Measurements from ENCODE around the gene ARL4D. TPM values are rescaled to one million over a fixed set of nuclear protein-coding genes. Genes with fewer than 3 reads are reported as not detected.

ARL4D gene
- total and polyA plus RNA-seq, 2 experiments from 2014 or later: 35.3 to 99.9 TPM

DNA sequence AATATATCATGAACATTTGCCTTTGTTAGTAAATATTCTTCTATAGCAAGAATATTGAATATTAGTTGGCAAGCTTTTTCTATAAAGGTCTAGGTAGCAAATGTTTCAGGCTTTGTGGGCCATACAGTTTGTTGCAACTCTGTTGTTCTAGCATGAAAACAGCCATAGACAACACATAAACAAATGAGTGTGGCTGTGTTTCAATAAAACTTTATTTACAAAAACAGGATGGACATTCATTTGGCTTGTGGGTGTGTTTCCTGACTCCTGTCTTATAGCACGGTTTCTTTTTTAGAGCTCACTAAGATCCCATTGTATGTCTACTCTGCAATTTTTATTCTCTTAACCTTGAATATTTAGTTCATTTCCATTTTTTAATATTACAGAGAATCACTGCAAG lies 39.0 kb downstream of the ARL4D start:
- Histone ChIP-seq H3K4me2 (no peak overlapping the region), H3K36me3 (replicated peaks; ENCODE audit: insufficient read depth, low read depth) (no peaks in the 10 kb centered on the region), H2AFZ (no peak overlapping the region), H3K79me2 (no peaks in the 10 kb centered on the region), H3K4me3 (no peak overlapping the region), H3K9me3 (ENCODE audit: low read depth) (no peaks in the 10 kb centered on the region), H3K27ac (no peak overlapping the region), H3K4me1 (ENCODE audit: insufficient read depth) (no peaks in the 10 kb centered on the region), H3K27me3 (no peaks in the 10 kb centered on the region), H4K20me1 (ENCODE audit: insufficient read depth, poor library complexity, severe bottlenecking) (no peaks in the 10 kb centered on the region), H3K9me2 (replicated peaks; ENCODE audit: insufficient read depth) (no peaks in the 10 kb centered on the region)
- WGBS (ENCODE audit: low lambda C conversion rate, missing lambda C conversion rate): 84% methylated on average over 1 of the region's 1 CpG
- no peak for TF ChIP-seq EZH2phosphoT487 (IDR thresholded peaks at IDR 0.05; ENCODE audit: low read depth, severe bottlenecking, unreplicated experiment)
- TF ChIP-seq EZH2 (IDR thresholded peaks at IDR 0.05; ENCODE audit: borderline replicate concordance): no peak
- TF ChIP-seq, protein P1, sequence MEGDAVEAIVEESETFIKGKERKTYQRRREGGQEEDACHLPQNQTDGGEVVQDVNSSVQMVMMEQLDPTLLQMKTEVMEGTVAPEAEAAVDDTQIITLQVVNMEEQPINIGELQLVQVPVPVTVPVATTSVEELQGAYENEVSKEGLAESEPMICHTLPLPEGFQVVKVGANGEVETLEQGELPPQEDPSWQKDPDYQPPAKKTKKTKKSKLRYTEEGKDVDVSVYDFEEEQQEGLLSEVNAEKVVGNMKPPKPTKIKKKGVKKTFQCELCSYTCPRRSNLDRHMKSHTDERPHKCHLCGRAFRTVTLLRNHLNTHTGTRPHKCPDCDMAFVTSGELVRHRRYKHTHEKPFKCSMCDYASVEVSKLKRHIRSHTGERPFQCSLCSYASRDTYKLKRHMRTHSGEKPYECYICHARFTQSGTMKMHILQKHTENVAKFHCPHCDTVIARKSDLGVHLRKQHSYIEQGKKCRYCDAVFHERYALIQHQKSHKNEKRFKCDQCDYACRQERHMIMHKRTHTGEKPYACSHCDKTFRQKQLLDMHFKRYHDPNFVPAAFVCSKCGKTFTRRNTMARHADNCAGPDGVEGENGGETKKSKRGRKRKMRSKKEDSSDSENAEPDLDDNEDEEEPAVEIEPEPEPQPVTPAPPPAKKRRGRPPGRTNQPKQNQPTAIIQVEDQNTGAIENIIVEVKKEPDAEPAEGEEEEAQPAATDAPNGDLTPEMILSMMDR (IDR thresholded peaks at IDR 0.05; ENCODE audit: poor library complexity): no peak
- no peak for DNase-seq (ENCODE audit: low spot score)

DNA sequence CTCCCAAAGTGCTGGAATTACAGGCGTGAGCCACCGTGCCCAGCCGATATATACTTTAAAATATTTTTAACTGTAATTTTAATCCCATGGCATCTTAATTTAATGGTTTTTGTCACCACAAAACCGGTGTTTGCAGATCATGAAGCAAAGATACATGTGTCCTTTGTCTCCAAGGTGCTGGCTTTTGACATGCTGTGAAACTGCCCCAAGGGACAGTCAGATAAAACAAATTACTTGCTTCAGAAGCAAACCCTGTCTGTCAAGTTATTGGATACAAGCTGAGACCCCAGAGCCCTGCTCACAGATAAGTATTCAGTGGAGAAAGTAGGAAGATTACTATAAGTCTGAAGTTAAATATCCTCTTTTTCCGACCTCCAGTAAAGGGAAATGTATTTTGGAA lies 39.8 kb downstream of the ARL4D start:
- 57% methylated on average over 5 of the region's 5 CpGs for WGBS (ENCODE audit: low lambda C conversion rate, missing lambda C conversion rate)
- DNase-seq (ENCODE audit: low spot score): no peak
- H3K27ac ChIP-seq: no peak overlapping the region
- H3K27me3 ChIP-seq: no peaks in the 10 kb centered on the region
- TF ChIP-seq, protein P1 (IDR thresholded peaks at IDR 0.05; ENCODE audit: poor library complexity): no peak
- TF ChIP-seq EZH2 (IDR thresholded peaks at IDR 0.05; ENCODE audit: borderline replicate concordance): no peak
- no peak for TF ChIP-seq EZH2phosphoT487 (IDR thresholded peaks at IDR 0.05; ENCODE audit: low read depth, severe bottlenecking, unreplicated experiment)
- no peaks in the 10 kb centered on the region for H3K36me3 ChIP-seq (replicated peaks; ENCODE audit: insufficient read depth, low read depth)
- no peaks in the 10 kb centered on the region for H3K79me2 ChIP-seq
- H3K9me3 ChIP-seq (ENCODE audit: low read depth): no peaks in the 10 kb centered on the region
- H2AFZ ChIP-seq: no peak overlapping the region
- H3K4me3 ChIP-seq: no peak overlapping the region
- no peaks in the 10 kb centered on the region for H3K9me2 ChIP-seq (replicated peaks; ENCODE audit: insufficient read depth)
- H4K20me1 ChIP-seq (ENCODE audit: insufficient read depth, poor library complexity, severe bottlenecking): no peaks in the 10 kb centered on the region
- H3K4me2 ChIP-seq: no peak overlapping the region
- H3K4me1 ChIP-seq (ENCODE audit: insufficient read depth): no peaks in the 10 kb centered on the region

DNA sequence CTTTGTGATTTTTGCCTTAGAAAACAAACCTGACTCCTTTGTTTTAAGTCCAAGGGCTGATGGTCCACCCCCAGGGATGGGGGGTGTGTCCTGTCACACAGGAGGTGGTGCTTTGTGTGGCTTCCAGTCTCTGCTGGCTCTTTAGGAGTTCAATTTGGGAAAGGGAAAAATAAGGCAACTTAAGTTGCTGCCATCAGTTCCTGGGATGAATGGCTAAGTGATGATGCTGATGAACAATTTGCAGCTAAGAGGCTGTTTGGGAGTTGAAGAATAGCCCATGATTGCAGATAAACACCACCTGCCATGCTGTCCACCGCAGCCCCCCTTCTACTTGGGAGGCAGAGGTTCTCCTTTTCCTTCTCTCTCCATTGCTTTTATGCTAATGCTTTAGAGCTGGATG lies 40.2 kb downstream of the ARL4D start:
- Histone ChIP-seq H2AFZ (no peak overlapping the region), H3K4me1 (ENCODE audit: insufficient read depth) (no peaks in the 10 kb centered on the region), H3K9me2 (replicated peaks; ENCODE audit: insufficient read depth) (no peaks in the 10 kb centered on the region), H3K9me3 (ENCODE audit: low read depth) (no peaks in the 10 kb centered on the region), H3K27ac (no peak overlapping the region), H4K20me1 (ENCODE audit: insufficient read depth, poor library complexity, severe bottlenecking) (no peaks in the 10 kb centered on the region), H3K4me3 (no peak overlapping the region), H3K79me2 (no peaks in the 10 kb centered on the region), H3K36me3 (replicated peaks; ENCODE audit: insufficient read depth, low read depth) (no peaks in the 10 kb centered on the region), H3K4me2 (no peak overlapping the region), H3K27me3 (no peaks in the 10 kb centered on the region)
- TF ChIP-seq, protein P1 (IDR thresholded peaks at IDR 0.05; ENCODE audit: poor library complexity): no peak
- TF ChIP-seq EZH2phosphoT487 (IDR thresholded peaks at IDR 0.05; ENCODE audit: low read depth, severe bottlenecking, unreplicated experiment) (no peak), EZH2 (IDR thresholded peaks at IDR 0.05; ENCODE audit: borderline replicate concordance) (no peak)
- WGBS (ENCODE audit: low lambda C conversion rate, missing lambda C conversion rate): 58% methylated on average over 1 of the region's 1 CpG
- no peak for DNase-seq (ENCODE audit: low spot score)

DNA sequence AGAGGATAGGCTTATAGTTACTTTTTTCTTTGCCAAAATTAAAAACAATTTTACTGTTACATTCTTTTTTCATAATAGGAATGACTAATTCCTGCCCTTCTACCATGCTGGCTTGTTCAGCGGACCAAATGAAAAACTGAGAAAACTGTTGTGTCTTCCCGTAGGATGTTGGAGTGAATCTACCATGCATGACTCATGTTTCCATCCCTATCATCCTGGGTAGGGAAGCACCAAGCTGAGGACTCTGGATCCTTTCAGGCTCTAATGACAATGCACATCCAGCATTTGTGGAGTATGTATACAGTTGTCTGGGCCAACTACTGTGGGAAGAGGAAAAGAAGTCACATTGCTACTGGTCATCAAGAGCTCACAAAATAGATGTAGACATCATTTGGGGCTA lies 43.9 kb downstream of the ARL4D start:
- Histone ChIP-seq H2AFZ (no peak overlapping the region), H3K79me2 (no peaks in the 10 kb centered on the region), H4K20me1 (ENCODE audit: insufficient read depth, poor library complexity, severe bottlenecking) (no peaks in the 10 kb centered on the region), H3K27ac (no peak overlapping the region), H3K4me2 (no peak overlapping the region), H3K36me3 (replicated peaks; ENCODE audit: insufficient read depth, low read depth) (no peaks in the 10 kb centered on the region), H3K4me1 (ENCODE audit: insufficient read depth) (peaks cover 7% of the 10 kb centered on the region), H3K4me3 (no peak overlapping the region), H3K27me3 (no peaks in the 10 kb centered on the region), H3K9me2 (replicated peaks; ENCODE audit: insufficient read depth) (no peaks in the 10 kb centered on the region), H3K9me3 (ENCODE audit: low read depth) (no peaks in the 10 kb centered on the region)
- DNase-seq (ENCODE audit: low spot score): no peak
- WGBS (ENCODE audit: low lambda C conversion rate, missing lambda C conversion rate): 82% methylated on average over 2 of the region's 2 CpGs
- TF ChIP-seq, protein P1 (IDR thresholded peaks at IDR 0.05; ENCODE audit: poor library complexity): no peak
- TF ChIP-seq EZH2phosphoT487 (IDR thresholded peaks at IDR 0.05; ENCODE audit: low read depth, severe bottlenecking, unreplicated experiment) (no peak), EZH2 (IDR thresholded peaks at IDR 0.05; ENCODE audit: borderline replicate concordance) (no peak)
